ENCODE data around the gene PPTC7. TPM values are rescaled to one million over a fixed set of nuclear protein-coding genes. Genes with fewer than 3 reads are reported as not detected.
"Not testable (repeated sequence)": the region's sequence is repeated elsewhere in the genome, so short reads cannot be mapped to it uniquely, and the experiment has no call there.

PPTC7 gene
- 13.1 and 13.3 TPM in 2 replicates for total RNA-seq

- DNase-seq (ENCODE audit: low read depth, low spot score): peak; percentile 77
Measured at GRCh38 chr12:110583137-110584059, at the start of gene PPTC7. TSS of gene PPTC7 (minus strand) at chr12:110583318. CDS start at chr12:110583031, 287 bp downstream.

GRCh38 chr12:110627500-110628195 lies 44.5 kb upstream of the PPTC7 start:
- DNase-seq (ENCODE audit: low read depth, low spot score): no peak

- no peak for DNase-seq (ENCODE audit: low read depth, low spot score)
Measured at GRCh38 chr12:110622582-110622981, 39.5 kb upstream of the PPTC7 start.

- no peak for DNase-seq (ENCODE audit: low read depth, low spot score)
Measured at GRCh38 chr12:110619534-110619953, 36.4 kb upstream of the PPTC7 start.

- DNase-seq (ENCODE audit: low read depth, low spot score): no peak
Measured at GRCh38 chr12:110616471-110617115, 33.5 kb upstream of the PPTC7 start.

GRCh38 chr12:110615171-110615570 lies 32.1 kb upstream of the PPTC7 start:
- DNase-seq (ENCODE audit: low read depth, low spot score): no peak

GRCh38 chr12:110613771-110614684 lies 30.9 kb upstream of the PPTC7 start, which contains the start of gene TCTN1:
TSS of gene TCTN1 (plus strand) at chr12:110614129. CDS start at chr12:110614183, 54 bp downstream.
- DNase-seq (ENCODE audit: low read depth, low spot score): peak; percentile 78

- no peak for DNase-seq (ENCODE audit: low read depth, low spot score)
Measured at GRCh38 chr12:110613071-110613770, 30.1 kb upstream of the PPTC7 start.

GRCh38 chr12:110606253-110606611 lies 23.1 kb upstream of the PPTC7 start:
- no peak for DNase-seq (ENCODE audit: low read depth, low spot score)

- DNase-seq (ENCODE audit: low read depth, low spot score): not testable (repeated sequence)
Measured at GRCh38 chr12:110602085-110602814, 19.1 kb upstream of the PPTC7 start.

GRCh38 chr12:110600254-110600653 lies 17.1 kb upstream of the PPTC7 start:
- no peak for DNase-seq (ENCODE audit: low read depth, low spot score)

- DNase-seq (ENCODE audit: low read depth, low spot score): no peak
Measured at GRCh38 chr12:110599334-110599733, 16.2 kb upstream of the PPTC7 start.

GRCh38 chr12:110597885-110598284 lies 14.8 kb upstream of the PPTC7 start:
- no peak for DNase-seq (ENCODE audit: low read depth, low spot score)

- not testable (repeated sequence) for DNase-seq (ENCODE audit: low read depth, low spot score)
Measured at GRCh38 chr12:110592919-110593318, 9.8 kb upstream of the PPTC7 start.

GRCh38 chr12:110592078-110592477 lies 9.0 kb upstream of the PPTC7 start:
- DNase-seq (ENCODE audit: low read depth, low spot score): no peak

- DNase-seq (ENCODE audit: low read depth, low spot score): no peak
Measured at GRCh38 chr12:110591451-110592051, 8.4 kb upstream of the PPTC7 start.

GRCh38 chr12:110590806-110591326 lies 7.7 kb upstream of the PPTC7 start:
- no peak for DNase-seq (ENCODE audit: low read depth, low spot score)

- no peak for DNase-seq (ENCODE audit: low read depth, low spot score)
Measured at GRCh38 chr12:110590059-110590458, 6.9 kb upstream of the PPTC7 start.

- not testable (repeated sequence) for DNase-seq (ENCODE audit: low read depth, low spot score)
Measured at GRCh38 chr12:110587102-110587501, 4.0 kb upstream of the PPTC7 start.
